A673 (cell line): ENCODE results near the gene MAGI1. TPM values are rescaled to one million over a fixed set of nuclear protein-coding genes. Genes with fewer than 3 reads are reported as not detected.

Source experiments
- BruUV-seq: library from RNA; stranded (reverse); fragments of 400-500 nt; replicated peaks from 2 replicates; lab custom pipeline; 2021; lab: Mats Ljungman, UMichigan
- CTCF ChIA-PET: fragments of 300-600 bp; sonication (Branson Sonifier 250); formaldehyde crosslinking; loops from one replicate; lab custom pipeline; 2022; ENCODE audit warnings: antibody characterized with exemption; lab: Charles Lee
- POLR2A ChIA-PET: fragments of 300-600 bp; sonication (Branson Sonifier 250); formaldehyde crosslinking; loops from one replicate; lab custom pipeline; 2022; ENCODE audit warnings: antibody characterized with exemption; ENCODE audit not compliant: low non-redundant PET; lab: Charles Lee
- DNase-seq: peaks from one replicate; pipeline ENCODE4 v3.0.0-alpha.2; 2015; ENCODE audit warnings: low spot score
- H3K27ac ChIP-seq: fragments of 200-600 bp; sonication (generic); 2 replicates; pipeline ENCODE4 v1.5.1; 2016; ENCODE audit warnings: mixed run types, low read depth, mild to moderate bottlenecking, mixed read lengths, antibody characterized with exemption, low read length; ENCODE audit not compliant: poor library complexity, severe bottlenecking
- H3K27me3 ChIP-seq: fragments of 200-600 bp; sonication (generic); replicated peaks from 2 replicates; pipeline ENCODE4 v1.6.1; 2017; ENCODE audit warnings: mixed run types, low read depth, mild to moderate bottlenecking, mixed read lengths, antibody characterized with exemption, low read length; ENCODE audit not compliant: insufficient read depth, poor library complexity
- H3K36me3 ChIP-seq: fragments of 200-600 bp; sonication (generic); 2 replicates; pipeline ENCODE4 v1.6.1; 2016; ENCODE audit warnings: mixed run types, mild to moderate bottlenecking, mixed read lengths, antibody characterized with exemption, low read length; ENCODE audit not compliant: insufficient read depth, poor library complexity, severe bottlenecking
- H3K4me1 ChIP-seq: fragments of 200-600 bp; sonication (generic); 2 replicates; pipeline ENCODE4 v1.6.1; 2017; ENCODE audit warnings: mixed run types, mild to moderate bottlenecking, mixed read lengths, antibody characterized with exemption, low read length; ENCODE audit not compliant: insufficient read depth, poor library complexity, severe bottlenecking
- H3K4me3 ChIP-seq: fragments of 200-600 bp; sonication (generic); 2 replicates; pipeline ENCODE4 v1.5.1; 2016; ENCODE audit warnings: low read depth, mixed run types, mild to moderate bottlenecking, mixed read lengths, low read length; ENCODE audit not compliant: poor library complexity, severe bottlenecking
- H3K9me3 ChIP-seq: fragments of 200-600 bp; sonication (generic); 2 replicates; pipeline ENCODE4 v1.6.1; 2016; ENCODE audit warnings: mixed run types, low read depth, mild to moderate bottlenecking, mixed read lengths, antibody characterized with exemption, low read length; ENCODE audit not compliant: poor library complexity, severe bottlenecking
- EZH2 ChIP-seq: fragments of 200-600 bp; sonication (generic); IDR thresholded peaks from 2 replicates; pipeline ENCODE4 v1.6.1; 2017; ENCODE audit warnings: borderline replicate concordance, low read depth, mild to moderate bottlenecking, mixed read lengths, antibody characterized with exemption, low read length; ENCODE audit not compliant: poor library complexity, severe bottlenecking
- intact Hi-C: fragments of 100-400 bp; cut with micrococcal nuclease; formaldehyde crosslinking; loops from one replicate; pipeline ENCODE4 v1.10.0; 2022; ENCODE audit not compliant: unreplicated experiment
- total RNA-seq: library from RNA; stranded (reverse); gene quantifications from 2 replicates; pipeline ENCODE4 v1.2.3, GENCODE V29; 2021
- TF ChIP-seq, protein P1 (sequence below): fragments of 300-800, 200-600 bp; sonication (generic); conservative IDR thresholded peaks from 2 replicates; pipeline ENCODE4 v1.5.1; 2017; ENCODE audit warnings: low read depth, mild to moderate bottlenecking, antibody characterized with exemption, low read length, moderate library complexity, mixed read lengths

Gene MAGI1
- total RNA-seq, 1 experiment from 2014 or later, result 30.5 TPM

DNA sequence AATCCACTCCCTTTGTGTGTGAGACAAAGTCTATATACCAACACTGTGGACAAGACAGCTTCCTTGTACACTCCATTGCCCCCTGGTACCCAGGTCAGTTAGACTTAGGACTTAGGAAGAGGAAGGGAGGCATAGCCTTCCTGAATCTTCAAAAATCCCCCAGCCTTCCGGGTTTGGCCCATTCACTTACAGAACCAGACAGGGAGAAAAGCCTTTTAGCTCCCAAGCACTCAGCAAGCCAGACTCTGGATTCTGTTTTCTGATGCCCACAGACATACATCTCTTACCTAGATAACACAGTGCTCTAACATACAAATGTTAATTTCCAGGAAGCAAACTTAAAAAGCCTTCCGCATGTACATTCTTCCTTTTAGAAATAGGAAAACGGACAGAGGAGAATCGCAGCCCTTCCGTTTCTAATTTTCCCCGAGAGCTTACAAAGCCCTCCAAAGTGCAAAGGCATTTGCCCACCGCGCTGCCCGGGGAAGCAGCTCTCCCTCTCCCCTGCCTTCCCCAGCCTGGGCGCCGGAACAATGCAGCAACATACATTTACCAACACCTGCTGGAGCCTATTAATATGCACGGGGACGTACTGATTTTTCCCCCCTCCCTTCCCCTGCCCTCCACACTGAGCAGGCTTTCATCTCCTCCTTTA is 442.0 kb downstream of the MAGI1 start:
- ChIA-PET CTCF (no interaction called here), POLR2A (no interaction called here)
- no peaks in the 10 kb centered on the region for H3K27me3 ChIP-seq
- intact Hi-C loops, result no loop called here
- no peaks in the 10 kb centered on the region for H3K36me3 ChIP-seq
- H3K4me1 ChIP-seq, result peaks cover 6% of the 10 kb centered on the region
- H3K9me3 ChIP-seq, result no peaks in the 10 kb centered on the region
- BruUV-seq, result no TSS peak
- DNase-seq, result no peak
- peak overlapping the region; percentile 37 for H3K4me3 ChIP-seq
- TF ChIP-seq, protein P1, sequence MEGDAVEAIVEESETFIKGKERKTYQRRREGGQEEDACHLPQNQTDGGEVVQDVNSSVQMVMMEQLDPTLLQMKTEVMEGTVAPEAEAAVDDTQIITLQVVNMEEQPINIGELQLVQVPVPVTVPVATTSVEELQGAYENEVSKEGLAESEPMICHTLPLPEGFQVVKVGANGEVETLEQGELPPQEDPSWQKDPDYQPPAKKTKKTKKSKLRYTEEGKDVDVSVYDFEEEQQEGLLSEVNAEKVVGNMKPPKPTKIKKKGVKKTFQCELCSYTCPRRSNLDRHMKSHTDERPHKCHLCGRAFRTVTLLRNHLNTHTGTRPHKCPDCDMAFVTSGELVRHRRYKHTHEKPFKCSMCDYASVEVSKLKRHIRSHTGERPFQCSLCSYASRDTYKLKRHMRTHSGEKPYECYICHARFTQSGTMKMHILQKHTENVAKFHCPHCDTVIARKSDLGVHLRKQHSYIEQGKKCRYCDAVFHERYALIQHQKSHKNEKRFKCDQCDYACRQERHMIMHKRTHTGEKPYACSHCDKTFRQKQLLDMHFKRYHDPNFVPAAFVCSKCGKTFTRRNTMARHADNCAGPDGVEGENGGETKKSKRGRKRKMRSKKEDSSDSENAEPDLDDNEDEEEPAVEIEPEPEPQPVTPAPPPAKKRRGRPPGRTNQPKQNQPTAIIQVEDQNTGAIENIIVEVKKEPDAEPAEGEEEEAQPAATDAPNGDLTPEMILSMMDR, result no peak
- TF ChIP-seq EZH2, result no peak
- no peak overlapping the region for H3K27ac ChIP-seq

DNA sequence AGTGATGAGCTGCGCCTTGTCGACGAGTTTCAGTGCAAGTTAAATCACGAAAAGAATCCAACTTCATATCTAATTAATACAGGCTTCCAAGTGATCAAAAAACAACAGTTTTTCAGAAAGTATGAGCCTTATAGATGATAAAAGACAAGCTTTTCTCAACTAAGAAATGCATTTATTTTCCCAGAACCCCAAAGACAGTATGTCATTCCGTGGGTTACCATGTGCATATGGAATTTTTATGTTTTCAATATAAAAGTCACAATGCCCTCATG is 442.8 kb downstream of the MAGI1 start:
- TF ChIP-seq, protein P1, result no peak
- TF ChIP-seq EZH2, result no peak
- intact Hi-C loops, result no loop called here
- ChIA-PET POLR2A (no interaction called here), CTCF (no interaction called here)
- no TSS peak for BruUV-seq
- Histone ChIP-seq H3K27me3 (no peaks in the 10 kb centered on the region), H3K27ac (no peak overlapping the region), H3K4me1 (peaks cover 6% of the 10 kb centered on the region), H3K4me3 (no peak overlapping the region), H3K9me3 (no peaks in the 10 kb centered on the region), H3K36me3 (no peaks in the 10 kb centered on the region)
- no peak for DNase-seq

DNA sequence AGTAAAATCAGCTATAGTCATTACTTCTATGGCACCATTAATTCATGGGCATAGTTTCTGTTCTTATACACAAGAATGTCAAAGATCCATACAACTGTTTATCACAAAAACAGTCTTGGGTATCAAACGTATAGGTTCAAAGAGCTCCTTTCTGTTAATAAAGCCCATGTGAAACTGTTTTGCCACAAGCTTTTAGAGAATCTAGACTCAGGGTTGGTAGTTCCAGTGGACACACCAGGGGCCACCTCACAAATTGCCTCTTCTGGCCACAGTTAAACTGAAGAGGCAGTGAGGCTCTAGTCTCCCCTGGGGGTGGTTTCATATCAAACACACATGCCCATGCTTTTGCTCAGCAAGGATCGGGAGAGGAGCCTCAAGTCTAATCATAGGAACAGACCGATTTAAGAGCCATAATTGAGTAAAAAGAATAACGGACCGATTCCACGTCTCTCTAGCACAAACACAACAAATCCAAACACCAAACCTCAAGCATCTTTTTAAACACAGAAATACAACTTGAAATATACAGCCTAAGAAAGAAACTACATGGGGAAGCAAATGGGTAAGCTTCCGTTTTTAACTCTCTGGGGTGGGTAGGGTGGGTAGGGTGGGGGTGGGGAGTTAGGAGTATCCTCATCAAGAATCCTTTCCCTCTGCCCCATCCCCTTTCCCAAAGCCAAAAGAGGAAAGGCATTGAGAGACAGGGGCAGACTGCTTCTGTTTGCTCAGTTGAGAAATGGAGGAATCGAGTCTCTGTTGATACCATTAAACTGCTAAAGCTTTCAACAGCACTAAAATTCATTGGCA is 443.3 kb downstream of the MAGI1 start:
- Histone ChIP-seq H3K36me3 (no peaks in the 10 kb centered on the region), H3K27me3 (no peaks in the 10 kb centered on the region), H3K27ac (no peak overlapping the region), H3K4me1 (peaks cover 6% of the 10 kb centered on the region), H3K4me3 (no peak overlapping the region), H3K9me3 (no peaks in the 10 kb centered on the region)
- DNase-seq, result no peak
- ChIA-PET CTCF (no interaction called here), POLR2A (no interaction called here)
- BruUV-seq, result no TSS peak
- TF ChIP-seq, protein P1, result no peak
- no peak for TF ChIP-seq EZH2
- intact Hi-C loops, result no loop called here
